Uterine smooth muscle cell (primary cell): Measurements from ENCODE around the gene HLA-A. TPM values are rescaled to one million over a fixed set of nuclear protein-coding genes. Genes with fewer than 3 reads are reported as not detected.

Source experiments
- total RNA-seq: library from RNA; depleted of rRNA; stranded (reverse); fragments of >200 nt; gene quantifications from 2 replicates; pipeline ENCODE4 v1.2.3, GENCODE V29; 2014

The HLA-A gene
- 202 and 369 TPM in 2 replicates for total RNA-seq

GRCh38 chr6:29942275-29943052, at the start of gene HLA-A:
HLA-A (plus strand) TSS chr6:29942532; CDS start chr6:29942554, 22 bp downstream.

Other genes with a start within 250 kb of the HLA-A start
- 1.4 and 10.5 TPM in 2 replicates for gene HLA-F, start 219.1 kb upstream of the HLA-A start, total RNA-seq
- not detected in 2 replicates for gene HLA-G, start 114.7 kb upstream of the HLA-A start, total RNA-seq
- gene POLR1H, start 118.7 kb downstream of the HLA-A start, total RNA-seq, result 34.8 and 39.0 TPM in 2 replicates
- 10.3 and 11.9 TPM in 2 replicates for gene PPP1R11, start 124.7 kb downstream of the HLA-A start, total RNA-seq
- not detected in 2 replicates for gene RNF39, start 133.2 kb downstream of the HLA-A start, total RNA-seq
- not detected in 2 replicates for gene TRIM31, start 170.6 kb downstream of the HLA-A start, total RNA-seq
- not detected in 2 replicates for gene TRIM40, start 193.6 kb downstream of the HLA-A start, total RNA-seq
- 0.12 TPM in 1 of 2 replicates, not detected in the other for gene TRIM10, start 218.7 kb downstream of the HLA-A start, total RNA-seq
- gene TRIM15, start 221.0 kb downstream of the HLA-A start, total RNA-seq, result not detected in 2 replicates